Prostate gland (tissue), 2 donors: ENCODE data around the gene SETD3. TPM values are rescaled to one million over a fixed set of nuclear protein-coding genes. Genes with fewer than 3 reads are reported as not detected.

ENCODE experiments used
- DNase-seq: peaks from one replicate; pipeline ENCODE4 v3.0.0-alpha.2; 2019; ENCODE audit warnings: low spot score
- H3K27ac ChIP-seq, 2 donors: fragments of 200-600 bp; sonication (generic); 2 replicates each; pipeline ENCODE4 v1.5.1; 2017 to 2019
- H3K27me3 ChIP-seq: fragments of 200-600 bp; sonication (generic); replicated peaks from 2 replicates; pipeline ENCODE4 v1.5.1; 2019; ENCODE audit not compliant: insufficient read depth
- H3K36me3 ChIP-seq, 2 donors: fragments of 200-600 bp; sonication (generic); 1 replicate in 1 of 2; 2 replicates in 1 of 2; pipeline versions ENCODE4 v1.5.1 to v1.8.1; 2017 to 2019
- H3K4me1 ChIP-seq: fragments of 200-600 bp; sonication (generic); replicated peaks from 2 replicates; pipeline ENCODE4 v1.5.1; 2019
- H3K4me3 ChIP-seq, 2 donors: fragments of 200-600 bp; sonication (generic); 2 replicates each; pipeline ENCODE4 v1.5.1; 2017 to 2019
- H3K9me3 ChIP-seq: fragments of 200-600 bp; sonication (generic); 2 replicates; pipeline ENCODE4 v1.5.1; 2017
- CTCF ChIP-seq, 4 experiments: fragments of 200-600 bp in 2 of 4; fragments of 450-650 bp in 2 of 4; sonication (generic) in 2 of 4; IDR thresholded peaks; 1 replicate in 3 of 4; 2 replicates in 1 of 4; pipeline ENCODE4 v1.5.1; 2016 to 2019; ENCODE audit warnings: antibody characterized with exemption in 4 of 4, mild to moderate bottlenecking in 2 of 4, moderate library complexity in 2 of 4
- POLR2A ChIP-seq: fragments of 450-650 bp; IDR thresholded peaks from one replicate; pipeline ENCODE4 v1.6.1; 2016; ENCODE audit warnings: antibody characterized with exemption, mild to moderate bottlenecking
- POLR2AphosphoS5 ChIP-seq: sonication (generic); formaldehyde crosslinking; IDR thresholded peaks from one replicate; pipeline ENCODE4 v1.6.1; 2017; ENCODE audit warnings: antibody characterized with exemption
- WGBS: methylation state at CpG from one replicate; pipeline ENCODE4 v1.1.5; 2018; 5-methylcytosine and 5-hydroxymethylcytosine counted together
- intact Hi-C: fragments of 100-400 bp; cut with DNase I; formaldehyde crosslinking; loops from one replicate; pipeline ENCODE4 v1.14.2; 2022
- total RNA-seq, 2 donors: library from RNA; depleted of rRNA; stranded (reverse); fragments of >200 nt; gene quantifications; one replicate each; pipeline ENCODE4 v1.1.0, GENCODE V29; 2016

The SETD3 gene
- total RNA-seq, 2 donors from 2014 or later: 59.5 to 106 TPM

DNA sequence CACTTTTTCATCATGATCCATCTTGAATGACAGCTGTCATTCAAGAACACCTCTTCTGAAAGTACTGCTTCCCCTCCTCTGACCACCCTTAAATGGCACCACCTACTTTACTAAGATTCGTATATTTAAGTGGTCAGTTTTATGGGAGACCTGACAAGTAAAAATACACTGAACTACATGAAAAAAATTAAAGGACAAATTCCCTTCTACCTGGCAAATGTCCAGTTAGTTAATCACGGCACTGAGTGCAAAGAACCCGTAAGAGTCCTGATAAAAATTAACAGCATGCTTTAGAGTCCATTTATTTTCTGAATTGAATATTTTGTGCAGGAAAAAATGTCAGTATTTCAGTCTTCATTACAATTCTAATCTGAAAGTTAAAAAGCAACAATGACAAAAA is 48.7 kb downstream of the SETD3 start:
- no peak overlapping the region for H3K27ac ChIP-seq
- no peaks in the 10 kb centered on the region for H3K4me1 ChIP-seq
- intact Hi-C loops: no loop called here
- H3K36me3 ChIP-seq: no peaks in the 10 kb centered on the region
- whole genome bisulfite sequencing: 35% methylated on average over 3 of the region's 3 CpGs
- no peak for DNase-seq
- no peak for TF ChIP-seq POLR2AphosphoS5
- TF ChIP-seq CTCF (IDR thresholded peaks at IDR 0.05): no peak
- no peak overlapping the region for H3K4me3 ChIP-seq
- no peaks in the 10 kb centered on the region for H3K27me3 ChIP-seq
- H3K9me3 ChIP-seq: no peaks in the 10 kb centered on the region

DNA sequence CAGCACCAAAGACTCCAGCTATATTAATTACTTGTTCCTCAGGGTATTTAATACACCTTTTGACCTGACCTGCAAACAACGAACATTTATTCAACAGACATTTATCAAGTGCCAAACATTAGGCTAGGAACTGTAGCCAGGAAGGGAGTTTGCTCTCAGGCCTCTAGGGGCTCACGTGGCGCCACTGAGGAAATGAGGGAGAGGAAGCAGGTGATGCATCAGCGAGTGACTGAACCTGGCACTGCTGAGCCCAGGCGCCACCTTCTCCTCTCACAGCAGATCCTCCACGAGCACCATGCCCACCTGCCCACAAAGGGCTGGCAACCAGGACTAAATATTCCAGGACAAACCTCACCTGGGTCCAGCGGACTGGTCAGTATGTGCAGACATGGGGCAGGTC is 50.2 kb downstream of the SETD3 start:
- intact Hi-C loops: no loop called here
- H3K4me3 ChIP-seq: no peak overlapping the region
- no peaks in the 10 kb centered on the region for H3K9me3 ChIP-seq
- DNase-seq: no peak
- H3K27me3 ChIP-seq: no peaks in the 10 kb centered on the region
- no peak overlapping the region for H3K27ac ChIP-seq
- no peaks in the 10 kb centered on the region for H3K36me3 ChIP-seq
- no peak for TF ChIP-seq POLR2AphosphoS5
- TF ChIP-seq CTCF (IDR thresholded peaks at IDR 0.05): no peak
- no peak for TF ChIP-seq POLR2A
- 84% methylated on average over 7 of the region's 7 CpGs for WGBS
- no peaks in the 10 kb centered on the region for H3K4me1 ChIP-seq

GRCh38 chr14:99427632-99428300 is 52.9 kb downstream of the SETD3 start:
- TF ChIP-seq POLR2A (no peak), POLR2AphosphoS5 (no peak), CTCF (IDR thresholded peaks at IDR 0.05) (no peak)
- WGBS: 80% methylated on average over 11 of the region's 11 CpGs
- H3K36me3 ChIP-seq: no peaks in the 10 kb centered on the region

DNA sequence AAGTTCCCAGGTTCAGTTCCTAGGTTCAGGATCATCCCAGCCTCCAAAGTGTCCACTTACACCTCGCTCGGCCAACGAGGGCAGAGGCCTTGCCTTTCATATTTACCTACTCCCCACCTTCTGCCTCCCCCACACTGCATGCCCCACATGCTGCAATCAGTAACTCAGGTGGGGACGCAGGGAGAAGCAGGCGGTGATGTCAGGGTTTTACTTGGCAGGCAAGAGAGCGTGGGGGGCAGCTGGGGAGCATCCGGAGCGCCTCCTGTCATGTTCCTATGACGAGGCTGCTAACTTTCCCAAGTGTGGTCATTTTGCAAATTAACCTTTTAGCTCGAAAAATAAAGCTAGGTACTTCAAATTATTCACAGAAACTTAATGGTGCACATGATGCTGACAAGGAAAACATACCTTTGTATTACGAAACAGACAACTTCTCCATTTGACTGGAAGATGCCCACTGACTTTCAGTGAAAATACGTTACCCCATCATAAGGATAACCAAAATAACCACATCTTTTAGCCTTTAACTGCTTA is 53.8 kb downstream of the SETD3 start:
- Histone ChIP-seq H3K27me3 (no peaks in the 10 kb centered on the region), H3K4me1 (no peaks in the 10 kb centered on the region), H3K4me3 (no peak overlapping the region), H3K36me3 (no peaks in the 10 kb centered on the region), H3K9me3 (no peaks in the 10 kb centered on the region), H3K27ac (no peak overlapping the region)
- no peak for TF ChIP-seq POLR2A
- TF ChIP-seq CTCF (IDR thresholded peaks at IDR 0.05): no peak
- TF ChIP-seq POLR2AphosphoS5: no peak
- WGBS: 89% methylated on average over 12 of the region's 12 CpGs
- DNase-seq: no peak
- intact Hi-C loops: no loop called here

More at GRCh38 chr14:99427632-99428300, 52.9 kb downstream of the SETD3 start:
- no peaks in the 10 kb centered on the region for H3K27me3 ChIP-seq
- no peak for DNase-seq
- intact Hi-C loops: no loop called here
- no peaks in the 10 kb centered on the region for H3K4me1 ChIP-seq
- no peak overlapping the region for H3K27ac ChIP-seq
- H3K9me3 ChIP-seq: no peaks in the 10 kb centered on the region
- no peak overlapping the region for H3K4me3 ChIP-seq

DNA sequence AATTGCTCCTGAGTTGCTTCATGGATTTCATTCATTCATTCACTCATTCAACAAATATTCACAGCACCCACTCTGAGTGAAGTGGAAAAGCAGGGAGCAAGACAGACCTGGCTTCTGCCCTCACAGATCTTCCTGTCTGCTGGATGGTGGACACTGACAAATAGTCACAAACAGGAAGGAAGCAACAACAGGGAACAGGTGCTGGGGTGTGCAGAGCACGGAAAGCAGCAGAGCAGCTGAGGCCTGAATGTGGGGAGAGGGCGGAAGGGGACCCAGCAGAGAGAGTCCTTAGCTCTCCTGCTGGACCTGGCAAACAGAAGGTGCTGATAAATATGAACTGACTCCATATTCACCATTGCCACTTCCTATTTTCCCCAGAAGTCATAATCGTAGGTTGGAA is 54.4 kb downstream of the SETD3 start:
- no peak overlapping the region for H3K4me3 ChIP-seq
- intact Hi-C loops: no loop called here
- 89% methylated on average over 3 of the region's 3 CpGs for WGBS
- no peak for DNase-seq
- H3K36me3 ChIP-seq: no peaks in the 10 kb centered on the region
- no peaks in the 10 kb centered on the region for H3K27me3 ChIP-seq
- no peak overlapping the region for H3K27ac ChIP-seq
- TF ChIP-seq POLR2A (no peak), CTCF (IDR thresholded peaks at IDR 0.05) (no peak), POLR2AphosphoS5 (no peak)
- no peaks in the 10 kb centered on the region for H3K9me3 ChIP-seq
- no peaks in the 10 kb centered on the region for H3K4me1 ChIP-seq
